Astrocyte (in vitro differentiated cells and primary cell): ENCODE measurements around the gene MEMO1.

ENCODE experiments used
- EZH2 ChIP-seq: IDR thresholded peaks from 2 replicates; pipeline ENCODE4 v1.6.1; 2012; ENCODE audit warnings: mild to moderate bottlenecking, low read length, inconsistent platforms; ENCODE audit not compliant: insufficient read depth
- TF ChIP-seq, protein P1 (sequence below): IDR thresholded peaks from 2 replicates; pipeline ENCODE4 v1.5.1; 2011; ENCODE audit warnings: low read depth, mild to moderate bottlenecking, inconsistent platforms, low read length, moderate library complexity; ENCODE audit not compliant: insufficient read depth

GRCh38 chr2:32043561-32043960 is 32.8 kb upstream of the MEMO1 start:
- TF ChIP-seq, protein P1, sequence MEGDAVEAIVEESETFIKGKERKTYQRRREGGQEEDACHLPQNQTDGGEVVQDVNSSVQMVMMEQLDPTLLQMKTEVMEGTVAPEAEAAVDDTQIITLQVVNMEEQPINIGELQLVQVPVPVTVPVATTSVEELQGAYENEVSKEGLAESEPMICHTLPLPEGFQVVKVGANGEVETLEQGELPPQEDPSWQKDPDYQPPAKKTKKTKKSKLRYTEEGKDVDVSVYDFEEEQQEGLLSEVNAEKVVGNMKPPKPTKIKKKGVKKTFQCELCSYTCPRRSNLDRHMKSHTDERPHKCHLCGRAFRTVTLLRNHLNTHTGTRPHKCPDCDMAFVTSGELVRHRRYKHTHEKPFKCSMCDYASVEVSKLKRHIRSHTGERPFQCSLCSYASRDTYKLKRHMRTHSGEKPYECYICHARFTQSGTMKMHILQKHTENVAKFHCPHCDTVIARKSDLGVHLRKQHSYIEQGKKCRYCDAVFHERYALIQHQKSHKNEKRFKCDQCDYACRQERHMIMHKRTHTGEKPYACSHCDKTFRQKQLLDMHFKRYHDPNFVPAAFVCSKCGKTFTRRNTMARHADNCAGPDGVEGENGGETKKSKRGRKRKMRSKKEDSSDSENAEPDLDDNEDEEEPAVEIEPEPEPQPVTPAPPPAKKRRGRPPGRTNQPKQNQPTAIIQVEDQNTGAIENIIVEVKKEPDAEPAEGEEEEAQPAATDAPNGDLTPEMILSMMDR: no peak
- no peak for TF ChIP-seq EZH2
